ENCODE results near the gene RPP38.

DNA sequence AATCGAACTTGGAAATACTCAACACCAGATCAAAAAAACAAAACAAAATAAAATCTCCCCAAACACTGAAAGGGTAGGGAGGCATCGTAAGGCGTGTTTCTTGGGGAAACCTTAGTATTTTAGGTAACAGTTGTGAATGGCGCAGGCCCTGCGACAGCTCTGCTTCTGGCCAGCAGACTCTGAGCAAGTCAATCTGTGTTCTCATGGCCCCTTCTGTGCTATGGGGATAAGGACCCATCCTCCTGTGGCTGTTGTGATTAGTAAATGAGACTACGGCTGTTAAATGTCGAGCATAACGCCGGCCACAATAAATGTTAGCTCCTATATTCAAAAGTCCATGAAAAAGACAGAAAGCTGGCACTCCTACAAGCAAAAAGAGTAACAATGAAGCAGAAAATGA, 27.0 kb downstream of the RPP38 start:
- no peak for TF ChIP-seq POLR2A (IDR thresholded peaks at IDR 0.05; ENCODE audit: control extremely low read depth in 1 of 2, low read depth in 2 of 2, low read length in 2 of 2)
- TF ChIP-seq TAF1 (IDR thresholded peaks at IDR 0.05; ENCODE audit: low read depth, low read length): no peak
- no peak for TF ChIP-seq CREB1 (IDR thresholded peaks at IDR 0.05)
- TF ChIP-seq, protein P1, sequence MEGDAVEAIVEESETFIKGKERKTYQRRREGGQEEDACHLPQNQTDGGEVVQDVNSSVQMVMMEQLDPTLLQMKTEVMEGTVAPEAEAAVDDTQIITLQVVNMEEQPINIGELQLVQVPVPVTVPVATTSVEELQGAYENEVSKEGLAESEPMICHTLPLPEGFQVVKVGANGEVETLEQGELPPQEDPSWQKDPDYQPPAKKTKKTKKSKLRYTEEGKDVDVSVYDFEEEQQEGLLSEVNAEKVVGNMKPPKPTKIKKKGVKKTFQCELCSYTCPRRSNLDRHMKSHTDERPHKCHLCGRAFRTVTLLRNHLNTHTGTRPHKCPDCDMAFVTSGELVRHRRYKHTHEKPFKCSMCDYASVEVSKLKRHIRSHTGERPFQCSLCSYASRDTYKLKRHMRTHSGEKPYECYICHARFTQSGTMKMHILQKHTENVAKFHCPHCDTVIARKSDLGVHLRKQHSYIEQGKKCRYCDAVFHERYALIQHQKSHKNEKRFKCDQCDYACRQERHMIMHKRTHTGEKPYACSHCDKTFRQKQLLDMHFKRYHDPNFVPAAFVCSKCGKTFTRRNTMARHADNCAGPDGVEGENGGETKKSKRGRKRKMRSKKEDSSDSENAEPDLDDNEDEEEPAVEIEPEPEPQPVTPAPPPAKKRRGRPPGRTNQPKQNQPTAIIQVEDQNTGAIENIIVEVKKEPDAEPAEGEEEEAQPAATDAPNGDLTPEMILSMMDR (IDR thresholded peaks at IDR 0.05; ENCODE audit: control extremely low read depth in 1 of 3, insufficient read depth in 1 of 3, low read depth in 1 of 3, low read length in 3 of 3): no peak
- TF ChIP-seq EZH2 (IDR thresholded peaks at IDR 0.05; ENCODE audit: low read depth, low read length, severe bottlenecking): no peak
- no peak for TF ChIP-seq CBX5 (IDR thresholded peaks at IDR 0.05; ENCODE audit: low read depth, low read length)
- TF ChIP-seq, protein P2, sequence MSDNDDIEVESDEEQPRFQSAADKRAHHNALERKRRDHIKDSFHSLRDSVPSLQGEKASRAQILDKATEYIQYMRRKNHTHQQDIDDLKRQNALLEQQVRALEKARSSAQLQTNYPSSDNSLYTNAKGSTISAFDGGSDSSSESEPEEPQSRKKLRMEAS (IDR thresholded peaks at IDR 0.05): no peak
- TF ChIP-seq, protein P3, sequence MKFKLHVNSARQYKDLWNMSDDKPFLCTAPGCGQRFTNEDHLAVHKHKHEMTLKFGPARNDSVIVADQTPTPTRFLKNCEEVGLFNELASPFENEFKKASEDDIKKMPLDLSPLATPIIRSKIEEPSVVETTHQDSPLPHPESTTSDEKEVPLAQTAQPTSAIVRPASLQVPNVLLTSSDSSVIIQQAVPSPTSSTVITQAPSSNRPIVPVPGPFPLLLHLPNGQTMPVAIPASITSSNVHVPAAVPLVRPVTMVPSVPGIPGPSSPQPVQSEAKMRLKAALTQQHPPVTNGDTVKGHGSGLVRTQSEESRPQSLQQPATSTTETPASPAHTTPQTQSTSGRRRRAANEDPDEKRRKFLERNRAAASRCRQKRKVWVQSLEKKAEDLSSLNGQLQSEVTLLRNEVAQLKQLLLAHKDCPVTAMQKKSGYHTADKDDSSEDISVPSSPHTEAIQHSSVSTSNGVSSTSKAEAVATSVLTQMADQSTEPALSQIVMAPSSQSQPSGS (IDR thresholded peaks at IDR 0.05; ENCODE audit: low read length): no peak
- no peak for TF ChIP-seq JUND (IDR thresholded peaks at IDR 0.05; ENCODE audit: low read length)
- no peak for TF ChIP-seq JUN (IDR thresholded peaks at IDR 0.05; ENCODE audit: low read depth, low read length)
- TF ChIP-seq MAFK (IDR thresholded peaks at IDR 0.05; ENCODE audit: low read depth, low read length): no peak
- TF ChIP-seq GABPA (IDR thresholded peaks at IDR 0.05; ENCODE audit: borderline replicate concordance, insufficient read depth, low read length): no peak
- no peak for TF ChIP-seq RXRA (IDR thresholded peaks at IDR 0.05; ENCODE audit: insufficient read depth, low read depth, low read length)
- no peak for TF ChIP-seq SIRT6 (IDR thresholded peaks at IDR 0.05; ENCODE audit: low read length)
